ENCODE measurements around the gene APOBEC3H.

GRCh38 chr22:39132281-39132680 is 35.2 kb downstream of the APOBEC3H start:
- TF ChIP-seq CTCF (IDR thresholded peaks at IDR 0.05) (no peak), EP300 (IDR thresholded peaks at IDR 0.05) (no peak), POLR2A (IDR thresholded peaks at IDR 0.05) (no peak)
